Esophagus squamous epithelium (tissue), 4 donors: ENCODE data around the gene ZNF616.

Experiments
- CTCF ChIP-seq, 6 experiments: fragments of 450-650 bp in 4 of 6; fragments of 200-600 bp in 2 of 6; sonication (generic) in 2 of 6; IDR thresholded peaks; one replicate each; pipeline ENCODE4 v1.5.1; 2016 to 2019; ENCODE audit warnings: antibody characterized with exemption in 6 of 6, mild to moderate bottlenecking in 4 of 6, moderate library complexity in 4 of 6
- POLR2A ChIP-seq, 4 donors: fragments of 450-650 bp; IDR thresholded peaks; one replicate each; pipeline ENCODE4 v1.6.1; 2017; ENCODE audit warnings: antibody characterized with exemption in 4 of 4, mild to moderate bottlenecking in 4 of 4, moderate library complexity in 3 of 4

DNA sequence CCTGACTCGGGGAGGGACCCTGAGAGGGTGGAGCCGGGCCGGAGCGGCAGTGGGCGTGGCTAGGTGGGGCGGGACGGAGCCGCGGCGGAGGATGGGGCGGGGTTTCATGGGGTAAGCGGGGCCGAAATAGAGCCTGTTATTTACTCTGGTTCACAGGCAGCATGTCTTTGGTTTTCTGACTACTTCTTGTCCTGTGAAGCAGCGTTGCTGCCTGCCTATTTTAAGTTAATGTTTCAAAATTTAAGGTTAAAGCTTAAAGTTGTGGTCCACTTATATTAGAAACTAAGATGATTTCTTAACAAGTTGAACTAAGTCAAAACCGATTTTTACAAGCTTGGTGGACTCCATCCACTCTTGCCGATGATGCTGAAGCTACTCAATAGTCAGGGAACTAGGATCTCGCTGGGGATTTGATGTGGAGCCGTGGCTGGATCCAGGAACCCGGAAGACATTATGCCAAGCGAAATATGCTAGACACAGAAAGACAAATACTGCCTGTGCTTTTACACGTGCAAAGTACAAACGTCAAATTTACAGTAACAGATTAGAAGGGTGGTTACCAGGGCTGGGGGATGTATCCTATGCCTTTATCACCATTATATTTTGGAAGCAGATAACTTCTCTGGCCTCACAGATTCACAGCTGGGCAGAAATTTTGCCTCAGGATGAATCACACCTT, 433 bp upstream of the ZNF616 start:
- TF ChIP-seq CTCF (IDR thresholded peaks at IDR 0.05) (no peak), POLR2A (IDR thresholded peaks at IDR 0.05) (no peak)
